SK-N-MC (cell line): Measurements from ENCODE around the gene ANKRD23.
"Not testable (repeated sequence)": the region's sequence is repeated elsewhere in the genome, so short reads cannot be mapped to it uniquely, and the experiment has no call there.

Source experiments
- DNase-seq: peaks from one replicate; pipeline ENCODE4 v3.0.0-alpha.2; 2011; ENCODE audit warnings: low read depth, low spot score
- H3K27ac ChIP-seq: fragments of 200-600 bp; sonication (generic); 2 replicates; pipeline ENCODE4 v1.5.1; 2016; ENCODE audit warnings: mixed run types
- H3K36me3 ChIP-seq: fragments of 200-600 bp; sonication (generic); 2 replicates; pipeline ENCODE4 v1.6.1; 2017; ENCODE audit warnings: antibody characterized with exemption, low read length, mixed read lengths; ENCODE audit not compliant: insufficient read depth
- H3K4me3 ChIP-seq: fragments of 200-600 bp; sonication (generic); 2 replicates; pipeline ENCODE4 v1.5.1; 2016
- H3K9ac ChIP-seq: fragments of 200-600 bp; sonication (generic); 2 replicates; pipeline ENCODE4 v1.8.0; 2017; ENCODE audit warnings: mixed run types, mixed read lengths; ENCODE audit not compliant: insufficient read length
- H3K9me3 ChIP-seq: fragments of 200-600 bp; sonication (generic); 2 replicates; pipeline ENCODE4 v1.6.1; 2017; ENCODE audit warnings: low read depth, mild to moderate bottlenecking, antibody characterized with exemption, low read length, moderate library complexity, mixed read lengths
- EZH2 ChIP-seq: fragments of 200-600 bp; sonication (generic); IDR thresholded peaks from one replicate; pipeline ENCODE4 v1.6.1; 2017; ENCODE audit warnings: antibody characterized with exemption
- FOXP2 ChIP-seq: optimal IDR thresholded peaks from 2 replicates; pipeline ENCODE3; 2011; ENCODE audit warnings: mild to moderate bottlenecking, moderate library complexity; ENCODE audit not compliant: insufficient read depth; ENCODE audit errors: extremely low read length, control extremely low read depth
- POLR2AphosphoS5 ChIP-seq: IDR thresholded peaks from 2 replicates; pipeline ENCODE4 v1.6.1; 2012; ENCODE audit warnings: mild to moderate bottlenecking, low read depth, low read length, borderline replicate concordance

ANKRD23 gene

DNA sequence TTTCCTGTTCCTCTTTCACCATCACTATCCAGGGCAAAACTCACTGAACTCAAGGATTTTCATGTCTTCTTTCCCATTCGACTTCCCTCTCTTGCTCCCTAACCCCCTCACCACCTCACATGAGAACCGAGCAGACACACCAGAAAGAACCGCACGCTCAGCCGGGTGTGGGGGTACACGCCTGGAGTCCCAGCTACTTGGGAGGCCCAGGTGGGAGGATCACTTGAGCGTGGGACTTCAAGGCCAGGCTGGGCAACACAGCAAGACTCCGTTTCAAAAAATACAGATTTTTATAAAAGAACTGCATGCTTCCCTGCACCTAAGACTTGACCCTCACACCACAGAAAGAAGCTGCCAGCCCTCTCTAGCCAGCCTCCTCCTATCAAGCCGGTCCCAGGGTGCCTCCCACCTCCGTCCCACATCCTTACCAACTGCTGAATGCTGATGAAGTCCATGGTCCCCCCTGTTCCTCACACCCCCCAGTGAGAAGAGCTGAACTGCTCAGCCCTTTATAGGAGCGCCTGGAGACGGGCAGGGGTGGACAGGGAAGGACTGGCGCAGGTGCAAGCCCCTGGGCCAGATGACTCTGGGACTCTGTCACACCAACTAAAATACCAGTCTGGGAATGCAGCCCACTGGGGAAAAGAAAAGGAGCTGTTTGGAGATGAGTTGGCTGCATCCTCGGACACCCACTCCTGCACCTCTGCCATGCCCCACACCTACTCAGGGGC lies at the start of gene ANKRD23:
Gene ANKRD23 (minus strand): TSS at position 484 of the 731 bp plus-strand sequence. CDS start 29 bp downstream, at position 455.
- Histone ChIP-seq H3K9ac (no peak within 1 kb of the TSS), H3K9me3 (no peaks in the 10 kb centered on the region), H3K4me3 (no peak within 1 kb of the TSS), H3K36me3 (peaks cover 14% of the 10 kb centered on the region), H3K27ac (no peak within 1 kb of the TSS)
- no peak for DNase-seq
- no peak for TF ChIP-seq EZH2

DNA sequence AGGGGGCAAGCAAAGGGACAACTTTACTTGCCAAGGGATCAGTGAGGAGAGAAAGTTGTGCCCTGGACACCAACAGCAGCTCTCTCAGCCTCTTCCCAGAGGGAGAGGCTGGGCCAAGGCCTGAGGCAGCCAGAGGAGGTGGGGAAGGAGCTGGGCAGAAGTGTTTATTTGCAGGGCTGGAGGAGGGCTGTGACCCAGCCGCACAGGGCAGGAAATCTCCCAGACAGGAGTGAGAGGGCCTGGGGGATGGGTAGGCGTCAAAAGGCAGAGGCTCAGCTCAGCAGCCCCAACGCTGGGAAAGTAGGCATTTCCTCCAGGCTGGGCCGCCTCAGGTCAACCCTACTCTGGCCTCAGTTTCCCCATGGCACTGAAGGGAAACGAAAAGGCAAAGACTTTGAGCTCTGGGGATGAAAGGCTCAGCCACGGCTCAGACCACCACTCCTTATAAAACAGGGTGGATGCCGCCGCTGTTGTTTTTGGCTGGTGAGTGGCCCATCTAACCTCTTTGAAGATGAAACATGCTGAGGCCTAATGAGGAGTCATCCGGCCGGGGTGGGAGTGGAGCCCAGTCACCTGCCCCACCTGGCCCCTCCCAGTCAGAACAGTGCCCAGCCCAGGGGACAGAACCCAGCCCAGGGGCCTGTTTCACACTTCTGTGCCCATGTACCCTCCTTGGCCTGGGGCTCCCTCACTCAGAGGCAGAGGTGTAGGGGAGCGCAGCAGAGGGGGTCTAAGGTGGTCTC lies 47.9 kb upstream of the ANKRD23 start:
- H3K9ac ChIP-seq, result no peak overlapping the region
- H3K36me3 ChIP-seq, result no peaks in the 10 kb centered on the region
- DNase-seq, result no peak
- no peaks in the 10 kb centered on the region for H3K9me3 ChIP-seq
- H3K27ac ChIP-seq, result no peak overlapping the region
- TF ChIP-seq POLR2AphosphoS5, result no peak
- TF ChIP-seq EZH2, result no peak
- TF ChIP-seq FOXP2, result no peak
- H3K4me3 ChIP-seq, result no peak overlapping the region

DNA sequence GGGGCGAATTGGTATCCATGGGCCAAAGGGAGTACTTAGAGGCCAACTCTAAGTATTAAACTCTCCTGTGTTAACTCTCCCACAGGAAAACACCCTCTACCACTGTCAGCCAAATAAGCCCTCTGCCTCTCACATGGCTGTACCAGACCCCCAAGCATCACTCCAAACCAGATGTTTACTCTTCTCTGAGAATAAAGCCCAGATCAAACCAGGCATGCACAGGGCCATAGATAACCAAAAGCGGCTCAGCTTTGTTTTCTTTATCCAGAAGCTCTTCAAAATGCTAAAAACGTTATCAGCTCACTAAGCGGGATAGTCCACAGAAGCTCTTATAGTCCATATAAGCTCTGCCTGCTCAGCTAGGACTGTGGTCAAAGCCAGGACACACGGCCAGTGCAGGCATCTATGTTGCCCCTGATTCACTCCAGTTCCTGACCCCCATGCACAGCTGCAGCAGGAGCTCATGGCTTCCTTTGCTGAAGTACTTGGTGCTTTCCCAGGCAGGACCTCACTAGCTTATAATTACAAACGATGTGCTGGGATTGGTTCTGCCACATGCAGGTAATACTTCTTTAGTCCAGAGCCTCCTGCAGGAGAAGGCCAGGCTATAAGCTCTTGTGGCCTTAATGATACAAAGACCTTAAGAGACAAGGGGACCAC lies 47.0 kb upstream of the ANKRD23 start:
- H3K9me3 ChIP-seq, result no peaks in the 10 kb centered on the region
- TF ChIP-seq EZH2, result no peak
- no peak for TF ChIP-seq POLR2AphosphoS5
- no peak for TF ChIP-seq FOXP2
- H3K36me3 ChIP-seq, result no peaks in the 10 kb centered on the region
- H3K9ac ChIP-seq, result no peak overlapping the region
- DNase-seq, result no peak
- no peak overlapping the region for H3K27ac ChIP-seq
- H3K4me3 ChIP-seq, result no peak overlapping the region

DNA sequence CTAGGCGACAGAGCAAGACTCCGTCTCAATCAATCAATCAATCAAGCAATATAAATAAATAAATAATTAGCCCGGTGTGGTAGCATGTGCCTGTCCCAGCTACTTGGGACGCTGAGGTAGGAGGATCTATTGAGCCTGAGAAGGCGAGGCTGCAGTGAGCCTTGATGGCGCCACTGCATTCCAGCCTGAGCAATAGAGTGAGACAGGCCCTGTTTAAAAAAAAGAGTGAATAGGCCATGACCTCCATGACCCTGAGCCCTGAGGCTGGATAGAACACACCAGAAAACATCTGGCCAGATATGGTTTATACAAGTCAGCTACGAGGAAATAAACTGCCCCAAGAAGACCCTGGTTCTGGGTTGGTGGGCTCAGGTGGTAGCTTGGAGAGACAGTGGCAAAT lies 46.4 kb upstream of the ANKRD23 start:
- no peak overlapping the region for H3K4me3 ChIP-seq
- no peak overlapping the region for H3K27ac ChIP-seq
- no peak for DNase-seq
- no peak for TF ChIP-seq FOXP2
- no peak for TF ChIP-seq EZH2
- no peak for TF ChIP-seq POLR2AphosphoS5
- no peaks in the 10 kb centered on the region for H3K36me3 ChIP-seq
- H3K9me3 ChIP-seq, result no peaks in the 10 kb centered on the region
- no peak overlapping the region for H3K9ac ChIP-seq

DNA sequence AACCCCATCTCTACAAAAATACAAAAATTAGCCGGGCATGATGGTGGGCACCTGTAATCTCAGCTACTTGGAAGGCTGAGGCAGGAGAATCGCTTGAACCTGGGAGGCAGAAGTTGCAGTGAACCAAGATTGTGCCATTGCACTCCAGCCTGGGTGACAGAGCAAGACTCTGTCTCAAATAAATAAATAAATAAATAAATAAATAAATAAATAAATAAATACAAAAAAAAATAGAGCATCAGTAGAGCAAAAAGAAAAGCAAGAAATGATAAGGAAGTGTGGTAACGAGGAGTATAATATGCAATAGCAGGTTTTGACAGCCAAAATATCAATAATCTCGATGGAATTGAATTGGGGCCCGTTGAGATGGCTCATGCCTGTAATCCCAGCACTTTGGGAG lies 45.7 kb upstream of the ANKRD23 start:
- not testable (repeated sequence) for H3K9me3 ChIP-seq, DNase-seq, H3K27ac ChIP-seq, H3K9ac ChIP-seq, H3K4me3 ChIP-seq, H3K36me3 ChIP-seq

DNA sequence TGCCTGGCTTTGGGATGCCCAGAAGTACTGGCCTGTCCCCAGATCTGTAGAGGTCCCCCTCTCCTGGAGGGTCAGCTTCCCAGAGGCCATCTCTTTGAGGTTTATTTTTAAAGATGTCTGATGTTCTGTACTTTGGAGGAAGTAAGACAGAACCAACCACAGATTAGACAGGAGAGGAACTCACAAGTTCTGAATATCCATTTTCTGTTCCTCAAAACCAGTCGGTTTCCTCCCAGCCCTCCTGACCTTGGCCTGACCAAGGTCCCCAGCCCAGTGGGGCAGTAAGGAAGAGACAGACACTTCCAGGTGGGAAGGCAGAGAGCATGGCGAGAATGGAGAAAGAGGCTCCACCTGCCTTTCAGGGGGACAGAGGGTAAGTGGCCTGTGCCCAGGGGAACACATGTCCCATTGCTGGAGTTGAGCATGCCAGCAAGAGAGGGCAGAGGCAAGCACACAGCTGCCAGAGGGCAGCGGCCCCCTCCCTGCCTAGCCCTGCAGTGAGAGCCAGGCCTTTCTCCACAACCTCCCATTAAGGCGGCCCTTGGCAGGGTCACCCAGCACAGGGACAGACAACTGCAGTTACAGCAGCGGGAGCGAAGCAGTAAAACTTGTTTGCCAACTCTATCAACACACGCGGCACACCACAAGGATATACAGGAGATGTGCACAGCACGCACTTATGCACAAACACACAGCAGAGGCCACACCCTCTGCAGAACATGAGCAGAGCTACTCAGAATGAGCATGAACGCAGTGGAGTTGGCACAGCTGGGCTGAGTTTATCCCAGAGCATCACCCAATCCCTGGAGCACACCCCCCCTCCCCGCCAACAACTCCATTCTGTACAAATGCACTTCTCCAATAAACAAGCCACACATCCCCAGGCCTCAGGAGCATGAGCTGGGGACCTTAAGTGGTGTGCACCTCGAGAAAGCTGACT lies 44.5 kb upstream of the ANKRD23 start:
- H3K36me3 ChIP-seq, result no peaks in the 10 kb centered on the region
- H3K9ac ChIP-seq, result no peak overlapping the region
- TF ChIP-seq FOXP2, result no peak
- no peak for TF ChIP-seq EZH2
- no peak for TF ChIP-seq POLR2AphosphoS5
- no peak overlapping the region for H3K4me3 ChIP-seq
- no peaks in the 10 kb centered on the region for H3K9me3 ChIP-seq
- H3K27ac ChIP-seq, result no peak overlapping the region
- no peak for DNase-seq

DNA sequence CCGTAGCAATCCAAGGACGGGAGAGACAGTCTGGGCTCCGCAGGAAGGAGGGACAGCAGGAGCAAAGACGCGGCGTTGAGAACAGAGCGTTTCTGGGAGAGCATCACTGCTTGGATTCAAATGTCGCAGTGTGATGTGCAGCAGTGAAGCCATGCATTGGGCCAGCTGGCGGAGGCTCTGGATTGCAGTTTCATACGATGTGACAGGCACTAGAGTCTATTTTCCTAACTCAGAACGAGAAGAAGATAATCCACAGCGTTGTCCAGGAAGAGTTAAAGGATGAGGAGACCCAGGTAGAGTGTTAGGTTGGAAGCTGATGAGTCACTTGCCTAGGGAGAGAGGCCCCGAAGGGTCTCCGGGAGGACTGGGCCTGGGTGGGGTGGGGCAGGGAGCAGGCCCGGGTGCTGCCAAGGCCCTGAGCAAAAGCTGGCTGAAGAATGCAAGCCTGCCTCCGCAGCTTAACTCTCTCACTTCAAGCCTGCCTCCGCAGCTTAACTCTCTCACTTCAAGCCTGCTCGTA lies 43.7 kb upstream of the ANKRD23 start:
- Histone ChIP-seq H3K9ac (no peak overlapping the region), H3K9me3 (no peaks in the 10 kb centered on the region), H3K27ac (no peak overlapping the region)

More for the DNA sequence above, 43.7 kb upstream of the ANKRD23 start:
- Histone ChIP-seq H3K4me3 (no peak overlapping the region), H3K36me3 (no peaks in the 10 kb centered on the region)
- TF ChIP-seq POLR2AphosphoS5 (no peak), FOXP2 (no peak), EZH2 (no peak)
- DNase-seq, result no peak
